GM23248 (cell line): ENCODE results near the gene FRAS1.

Experiments used
- EZH2 ChIP-seq: fragments of 200-600 bp; sonication (generic); IDR thresholded peaks from 2 replicates; pipeline ENCODE4 v1.6.1; 2018; ENCODE audit warnings: antibody characterized with exemption, mild to moderate bottlenecking; ENCODE audit not compliant: insufficient read depth, poor library complexity, severe bottlenecking
- EZH2phosphoT487 ChIP-seq: fragments of 200-600 bp; sonication (generic); IDR thresholded peaks from 2 replicates; pipeline ENCODE4 v1.6.1; 2018; ENCODE audit warnings: antibody characterized with exemption, moderate library complexity, mild to moderate bottlenecking, low read depth; ENCODE audit not compliant: insufficient read depth

GRCh38 chr4:78432896-78433295 lies 375.8 kb downstream of the FRAS1 start:
- TF ChIP-seq EZH2 (no peak), EZH2phosphoT487 (no peak)
